ENCODE results near the gene ABCA6. TPM values are rescaled to one million over a fixed set of nuclear protein-coding genes. Genes with fewer than 3 reads are reported as not detected.

Gene ABCA6
- total RNA-seq, 1 donor from 2014 or later = not detected

DNA sequence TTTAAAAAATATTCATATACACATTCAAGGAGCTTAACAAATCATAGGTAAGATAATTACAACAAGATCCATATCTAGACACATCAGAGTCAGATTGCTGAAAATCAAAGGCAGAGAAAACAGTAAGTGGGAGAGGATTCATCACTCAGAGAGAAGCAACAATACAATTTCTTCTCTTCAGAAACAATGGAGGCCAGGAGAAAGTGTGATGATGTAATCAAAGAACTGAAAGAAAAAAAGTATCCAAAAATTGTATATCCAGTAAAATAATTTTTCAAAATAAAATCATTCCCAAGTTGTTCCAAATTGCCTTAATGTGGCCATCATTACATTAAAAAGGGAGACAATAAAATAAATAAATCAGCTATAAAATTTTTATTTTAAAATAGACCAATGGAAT lies 17.7 kb upstream of the ABCA6 start:
- no peaks in the 10 kb centered on the region for H3K79me2 ChIP-seq (ENCODE audit: low read depth)
- no peak overlapping the region for H3K4me2 ChIP-seq
- H2AFZ ChIP-seq (replicated peaks) = no peak overlapping the region
- H3K27ac Mint-ChIP-seq = no peak overlapping the region
- no peak for TF ChIP-seq EZH2phosphoT487 (IDR thresholded peaks at IDR 0.05)
- TF ChIP-seq, protein P1, sequence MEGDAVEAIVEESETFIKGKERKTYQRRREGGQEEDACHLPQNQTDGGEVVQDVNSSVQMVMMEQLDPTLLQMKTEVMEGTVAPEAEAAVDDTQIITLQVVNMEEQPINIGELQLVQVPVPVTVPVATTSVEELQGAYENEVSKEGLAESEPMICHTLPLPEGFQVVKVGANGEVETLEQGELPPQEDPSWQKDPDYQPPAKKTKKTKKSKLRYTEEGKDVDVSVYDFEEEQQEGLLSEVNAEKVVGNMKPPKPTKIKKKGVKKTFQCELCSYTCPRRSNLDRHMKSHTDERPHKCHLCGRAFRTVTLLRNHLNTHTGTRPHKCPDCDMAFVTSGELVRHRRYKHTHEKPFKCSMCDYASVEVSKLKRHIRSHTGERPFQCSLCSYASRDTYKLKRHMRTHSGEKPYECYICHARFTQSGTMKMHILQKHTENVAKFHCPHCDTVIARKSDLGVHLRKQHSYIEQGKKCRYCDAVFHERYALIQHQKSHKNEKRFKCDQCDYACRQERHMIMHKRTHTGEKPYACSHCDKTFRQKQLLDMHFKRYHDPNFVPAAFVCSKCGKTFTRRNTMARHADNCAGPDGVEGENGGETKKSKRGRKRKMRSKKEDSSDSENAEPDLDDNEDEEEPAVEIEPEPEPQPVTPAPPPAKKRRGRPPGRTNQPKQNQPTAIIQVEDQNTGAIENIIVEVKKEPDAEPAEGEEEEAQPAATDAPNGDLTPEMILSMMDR (IDR thresholded peaks at IDR 0.05) = no peak
- no peak for TF ChIP-seq EZH2 (IDR thresholded peaks at IDR 0.05)
- H3K4me3 ChIP-seq = no peak overlapping the region
- H3K4me3 Mint-ChIP-seq = no peak overlapping the region
- no peaks in the 10 kb centered on the region for H3K9me3 Mint-ChIP-seq
- no peaks in the 10 kb centered on the region for H3K27me3 Mint-ChIP-seq (ENCODE audit: insufficient read depth, low read depth)
- no peaks in the 10 kb centered on the region for H3K36me3 Mint-ChIP-seq
- H3K9me3 ChIP-seq (ENCODE audit: low read depth) = no peaks in the 10 kb centered on the region
- DNase-seq (ENCODE audit: low spot score) = no peak
- H3K27ac ChIP-seq = no peak overlapping the region
- no peaks in the 10 kb centered on the region for H3F3A ChIP-seq (ENCODE audit: low read depth)
- H3K9ac ChIP-seq = no peak overlapping the region
- H3K4me1 ChIP-seq = no peaks in the 10 kb centered on the region
- no peaks in the 10 kb centered on the region for H3K4me1 Mint-ChIP-seq
- no peaks in the 10 kb centered on the region for H3K36me3 ChIP-seq
- H3K27me3 ChIP-seq = no peaks in the 10 kb centered on the region
- H4K20me1 ChIP-seq (ENCODE audit: low read depth) = no peaks in the 10 kb centered on the region

DNA sequence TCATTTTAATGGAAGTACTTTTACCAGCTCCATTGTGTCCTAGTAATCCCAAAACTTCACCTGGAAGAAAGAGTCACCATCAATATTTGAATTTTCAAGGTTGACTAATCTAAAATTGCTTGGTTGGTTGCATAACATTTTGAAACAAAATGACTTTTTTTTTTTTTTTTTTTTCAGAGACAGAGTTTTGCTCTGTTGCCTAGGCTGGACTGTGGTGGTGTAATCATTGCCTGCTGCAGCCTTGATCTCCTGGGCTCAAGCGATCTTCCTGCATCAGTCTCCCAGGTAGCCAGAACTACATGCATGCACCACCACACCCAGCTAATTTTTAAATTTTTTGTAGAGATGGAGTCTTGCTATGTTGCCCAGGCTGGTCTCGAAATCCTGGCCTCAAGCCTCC lies 12.6 kb upstream of the ABCA6 start:
- no peaks in the 10 kb centered on the region for H3K27me3 Mint-ChIP-seq (ENCODE audit: insufficient read depth, low read depth)
- H3K9me3 Mint-ChIP-seq = no peaks in the 10 kb centered on the region
- H3K4me1 Mint-ChIP-seq = no peaks in the 10 kb centered on the region
- TF ChIP-seq EZH2phosphoT487 (IDR thresholded peaks at IDR 0.05) = no peak
- TF ChIP-seq, protein P1 (IDR thresholded peaks at IDR 0.05) = no peak
- no peak for TF ChIP-seq EZH2 (IDR thresholded peaks at IDR 0.05)
- Histone ChIP-seq H3K4me3 (no peak overlapping the region), H3K36me3 (no peaks in the 10 kb centered on the region), H3K79me2 (ENCODE audit: low read depth) (no peaks in the 10 kb centered on the region), H4K20me1 (ENCODE audit: low read depth) (no peaks in the 10 kb centered on the region), H3K9ac (no peak overlapping the region), H3K27me3 (no peaks in the 10 kb centered on the region), H3K9me3 (ENCODE audit: low read depth) (no peaks in the 10 kb centered on the region), H3F3A (ENCODE audit: low read depth) (no peaks in the 10 kb centered on the region), H3K27ac (no peak overlapping the region), H3K4me1 (no peaks in the 10 kb centered on the region), H2AFZ (replicated peaks) (no peak overlapping the region), H3K4me2 (no peak overlapping the region)
- no peak overlapping the region for H3K4me3 Mint-ChIP-seq
- H3K36me3 Mint-ChIP-seq = no peaks in the 10 kb centered on the region
- H3K27ac Mint-ChIP-seq = no peak overlapping the region
- no peak for DNase-seq (ENCODE audit: low spot score)

DNA sequence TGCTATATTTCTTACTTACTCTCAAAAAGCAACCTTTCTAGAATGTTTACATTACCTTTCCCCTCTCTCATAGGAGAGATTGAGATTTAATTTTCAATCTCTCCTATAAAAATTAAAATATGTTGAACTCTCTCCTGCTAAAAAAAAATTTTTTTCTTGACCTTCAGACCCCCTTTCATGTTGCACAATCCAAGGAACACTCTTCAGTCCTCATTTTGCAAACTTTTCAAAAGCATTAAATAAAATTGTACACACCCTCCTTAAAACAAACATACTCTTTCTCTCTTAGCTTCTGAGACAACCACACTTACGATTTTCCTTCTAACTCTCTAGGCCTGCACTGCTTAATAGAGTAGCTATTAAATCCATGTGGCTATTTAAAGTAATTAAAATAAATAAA lies 8.6 kb upstream of the ABCA6 start:
- H3K9me3 Mint-ChIP-seq = no peaks in the 10 kb centered on the region
- no peaks in the 10 kb centered on the region for H3K79me2 ChIP-seq (ENCODE audit: low read depth)

More for the DNA sequence above, 8.6 kb upstream of the ABCA6 start:
- Histone ChIP-seq H3K27ac (no peak overlapping the region), H3K4me1 (no peaks in the 10 kb centered on the region), H3K36me3 (no peaks in the 10 kb centered on the region), H3K4me2 (no peak overlapping the region), H3K9ac (no peak overlapping the region), H3F3A (ENCODE audit: low read depth) (no peaks in the 10 kb centered on the region), H3K27me3 (no peaks in the 10 kb centered on the region), H2AFZ (replicated peaks) (no peak overlapping the region), H4K20me1 (ENCODE audit: low read depth) (no peaks in the 10 kb centered on the region), H3K4me3 (no peak overlapping the region), H3K9me3 (ENCODE audit: low read depth) (no peaks in the 10 kb centered on the region)
- no peak overlapping the region for H3K4me3 Mint-ChIP-seq
- no peaks in the 10 kb centered on the region for H3K27me3 Mint-ChIP-seq (ENCODE audit: insufficient read depth, low read depth)
- H3K27ac Mint-ChIP-seq = no peak overlapping the region
- DNase-seq (ENCODE audit: low spot score) = no peak
- no peaks in the 10 kb centered on the region for H3K36me3 Mint-ChIP-seq
- TF ChIP-seq EZH2phosphoT487 (IDR thresholded peaks at IDR 0.05) (no peak), EZH2 (IDR thresholded peaks at IDR 0.05) (no peak)
- TF ChIP-seq, protein P1 (IDR thresholded peaks at IDR 0.05) = no peak
- H3K4me1 Mint-ChIP-seq = no peaks in the 10 kb centered on the region

Data from neural progenitor cell (in vitro differentiated cells).